Ascending aorta (tissue), 2 donors: ENCODE data around the gene ACD. TPM values are rescaled to one million over a fixed set of nuclear protein-coding genes. Genes with fewer than 3 reads are reported as not detected.

Experiments used
- DNase-seq, 2 donors: peaks; one replicate each; pipeline ENCODE4 v3.0.0-alpha.2; 2019; ENCODE audit warnings: low spot score in 2 of 2
- H3K27ac ChIP-seq, 2 donors: fragments of 200-600 bp; sonication (generic); one replicate each; pipeline ENCODE4 v1.5.1; 2016 to 2017; ENCODE audit warnings: mild to moderate bottlenecking in 1 of 2
- H3K27me3 ChIP-seq: fragments of 200-600 bp; sonication (generic); one replicate; pipeline ENCODE4 v1.5.1; 2017
- H3K36me3 ChIP-seq, 2 donors: fragments of 200-600 bp; sonication (generic); one replicate each; pipeline ENCODE4 v1.5.1; 2016
- H3K4me1 ChIP-seq, 2 donors: fragments of 200-600 bp; sonication (generic); one replicate each; pipeline ENCODE4 v1.5.1; 2016 to 2017; ENCODE audit warnings: mild to moderate bottlenecking in 1 of 2
- H3K4me3 ChIP-seq, 2 donors: fragments of 200-600 bp; sonication (generic); one replicate each; pipeline ENCODE4 v1.5.1; 2016 to 2017; ENCODE audit warnings: mild to moderate bottlenecking in 1 of 2
- H3K9me3 ChIP-seq, 2 donors: fragments of 200-600 bp; sonication (generic); one replicate each; pipeline ENCODE4 v1.5.1; 2016
- intact Hi-C: fragments of 100-400 bp; cut with DNase I; formaldehyde crosslinking; loops from one replicate; pipeline ENCODE4 v1.15.1; 2023
- total RNA-seq: library from RNA; depleted of rRNA; stranded (reverse); fragments of >200 nt; gene quantifications from one replicate; pipeline ENCODE4 v1.1.0, GENCODE V29; 2016
- TF ChIP-seq, protein P1 (sequence below), 3 experiments: fragments of 200-600 bp in 2 of 3; fragments of 450-650 bp in 1 of 3; sonication (generic) in 2 of 3; IDR thresholded peaks; one replicate each; pipeline ENCODE4 v1.5.1; 2016 to 2019; ENCODE audit warnings: antibody characterized with exemption in 3 of 3, mild to moderate bottlenecking in 1 of 3, moderate library complexity in 1 of 3

The ACD gene
- total RNA-seq, 1 donor from 2014 or later = 14.5 TPM

DNA sequence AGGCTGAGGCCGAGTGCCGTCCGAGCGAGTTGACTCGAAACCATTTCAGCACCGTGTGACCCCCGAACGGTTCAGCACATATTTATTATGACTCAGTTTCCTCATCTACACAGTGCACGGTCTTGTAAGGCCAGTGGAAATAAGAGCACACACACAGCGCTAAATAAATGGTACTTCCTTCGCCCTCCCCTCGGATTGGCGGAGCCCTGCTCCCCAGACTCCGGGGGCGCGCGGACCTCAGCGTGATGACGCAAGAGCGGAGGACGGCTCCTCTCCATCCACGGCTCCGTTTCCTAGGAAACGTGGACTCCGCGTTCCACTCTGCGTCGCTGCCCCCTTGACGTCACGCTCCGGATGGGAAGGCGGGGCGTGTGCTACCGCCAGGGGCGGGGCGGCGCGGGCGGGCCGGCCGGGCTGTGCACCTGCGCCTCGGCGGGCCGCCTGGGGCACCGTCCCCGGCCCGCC, 536 bp upstream of the ACD start, which contains the start of gene PARD6A:
Gene PARD6A (plus strand): TSS at position 397 of the 465 bp plus-strand sequence. CDS start 79 bp downstream, outside the sequence.
- TF ChIP-seq, protein P1, sequence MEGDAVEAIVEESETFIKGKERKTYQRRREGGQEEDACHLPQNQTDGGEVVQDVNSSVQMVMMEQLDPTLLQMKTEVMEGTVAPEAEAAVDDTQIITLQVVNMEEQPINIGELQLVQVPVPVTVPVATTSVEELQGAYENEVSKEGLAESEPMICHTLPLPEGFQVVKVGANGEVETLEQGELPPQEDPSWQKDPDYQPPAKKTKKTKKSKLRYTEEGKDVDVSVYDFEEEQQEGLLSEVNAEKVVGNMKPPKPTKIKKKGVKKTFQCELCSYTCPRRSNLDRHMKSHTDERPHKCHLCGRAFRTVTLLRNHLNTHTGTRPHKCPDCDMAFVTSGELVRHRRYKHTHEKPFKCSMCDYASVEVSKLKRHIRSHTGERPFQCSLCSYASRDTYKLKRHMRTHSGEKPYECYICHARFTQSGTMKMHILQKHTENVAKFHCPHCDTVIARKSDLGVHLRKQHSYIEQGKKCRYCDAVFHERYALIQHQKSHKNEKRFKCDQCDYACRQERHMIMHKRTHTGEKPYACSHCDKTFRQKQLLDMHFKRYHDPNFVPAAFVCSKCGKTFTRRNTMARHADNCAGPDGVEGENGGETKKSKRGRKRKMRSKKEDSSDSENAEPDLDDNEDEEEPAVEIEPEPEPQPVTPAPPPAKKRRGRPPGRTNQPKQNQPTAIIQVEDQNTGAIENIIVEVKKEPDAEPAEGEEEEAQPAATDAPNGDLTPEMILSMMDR (IDR thresholded peaks at IDR 0.05) = no peak
- peak; percentile 87 to 98 for DNase-seq
- intact Hi-C loops = loop anchor here (1.0 to 10.0 kb wide), 6 partner anchors 58 to 416 kb away; partner anchors contain the start of genes ATP6V0D1, CTCF, FHOD1 and GFOD2
- Histone ChIP-seq H3K27me3 (no peaks in the 10 kb centered on the region), H3K36me3 (peaks cover 0 to 16% of the 10 kb centered on the region in 2 donors), H3K4me3 (peak within 1 kb of the TSS; percentile 62 to 97), H3K9me3 (no peaks in the 10 kb centered on the region), H3K27ac (peak within 1 kb of the TSS; percentile 86 to 90), H3K4me1 (peaks cover 11 to 17% of the 10 kb centered on the region in 2 donors)

DNA sequence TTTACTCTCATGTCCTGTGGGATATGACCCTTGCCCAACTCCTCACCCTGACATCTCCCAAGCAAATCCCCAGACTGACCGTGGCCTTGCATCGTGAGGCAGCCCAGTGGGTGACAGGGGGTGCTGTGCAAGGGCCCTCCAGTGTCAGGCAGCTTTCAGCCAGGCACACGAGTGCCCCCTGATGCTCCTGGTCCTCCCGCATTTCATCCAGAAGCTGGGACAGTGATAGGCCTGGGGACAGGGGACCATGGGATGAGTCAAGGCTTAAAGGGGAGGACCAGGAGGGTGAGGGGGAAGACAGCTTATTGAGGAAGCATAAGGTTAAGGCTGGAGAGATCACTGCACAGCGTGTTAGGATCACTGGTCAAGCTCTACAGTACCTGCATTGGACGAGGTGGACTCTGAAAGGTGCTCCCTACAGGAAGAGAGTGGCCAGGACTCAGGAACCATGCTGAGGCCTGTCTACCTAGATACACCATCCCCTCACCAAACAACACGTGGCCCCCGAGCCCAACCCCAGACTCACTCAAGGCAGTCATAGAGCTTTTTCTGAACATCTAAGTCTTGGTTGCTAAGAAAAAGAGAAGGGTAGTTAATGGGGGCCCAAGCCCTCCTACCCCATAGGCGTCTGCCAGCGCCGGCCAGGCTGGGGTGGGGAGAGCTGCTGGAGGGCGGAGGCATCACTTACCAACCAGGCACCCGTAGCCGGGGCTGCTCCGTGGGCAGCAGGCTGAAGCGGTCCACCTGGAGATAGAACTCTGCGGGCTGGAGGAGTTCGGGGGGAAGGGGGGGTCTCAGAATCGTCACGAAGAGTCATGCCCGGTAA, 998 bp downstream of the ACD start:
- TF ChIP-seq, protein P1 (IDR thresholded peaks at IDR 0.05) = no peak
- Histone ChIP-seq H3K27me3 (peaks cover 5% of the 10 kb centered on the region), H3K4me1 (peaks cover 11 to 15% of the 10 kb centered on the region in 2 donors), H3K9me3 (no peaks in the 10 kb centered on the region), H3K27ac (no peak overlapping the region), H3K36me3 (peaks cover 0 to 16% of the 10 kb centered on the region in 2 donors), H3K4me3 (peak overlapping the region; percentile 62 to 97)
- no peak for DNase-seq
- intact Hi-C loops = loop anchor here (1.0 kb wide), 1 partner anchor 9 kb away; no protein-coding TSS in a partner anchor

DNA sequence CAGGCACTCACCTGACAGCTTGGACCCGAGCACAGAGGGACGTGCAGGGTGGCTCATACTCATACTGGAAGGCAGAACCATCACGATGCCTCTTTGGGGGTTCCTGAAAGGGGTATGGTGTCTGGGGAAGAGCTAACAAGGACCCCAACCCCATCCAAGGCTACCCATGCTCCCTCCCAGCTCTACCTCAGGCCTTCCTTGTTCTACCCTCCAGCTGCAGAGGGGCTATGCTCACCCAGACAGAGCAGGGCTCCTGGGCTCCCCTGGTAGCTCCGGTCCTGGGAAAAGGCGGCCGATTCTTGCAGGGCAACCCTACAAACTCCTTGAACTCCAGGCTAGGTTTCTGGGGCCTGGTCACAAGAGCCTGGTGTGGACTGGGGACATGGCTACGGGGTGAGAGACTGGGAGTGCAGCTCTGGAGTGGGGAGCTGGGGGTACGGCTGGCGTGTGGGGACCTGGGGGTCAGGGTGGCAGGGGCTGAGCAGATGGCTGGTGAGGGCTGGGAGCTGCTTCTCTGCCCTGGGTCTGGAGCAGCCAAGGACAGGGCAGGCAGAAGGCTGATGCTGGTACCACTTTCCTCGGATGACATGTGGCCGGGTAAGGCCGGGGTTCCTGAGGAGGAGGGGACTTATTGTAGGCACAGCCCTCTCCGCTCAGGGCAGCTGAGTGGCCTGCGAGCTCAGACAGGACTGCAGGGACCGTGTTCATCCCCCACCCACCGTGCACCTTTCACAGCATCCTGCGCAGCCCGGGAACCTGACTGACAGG, 2.1 kb downstream of the ACD start:
- no peak for DNase-seq
- TF ChIP-seq, protein P1 (IDR thresholded peaks at IDR 0.05) = no peak
- Histone ChIP-seq H3K9me3 (no peaks in the 10 kb centered on the region), H3K4me3 (no peak overlapping the region), H3K27me3 (peaks cover 5% of the 10 kb centered on the region), H3K4me1 (peaks cover 16 to 22% of the 10 kb centered on the region in 2 donors), H3K27ac (no peak overlapping the region), H3K36me3 (peaks cover 0 to 16% of the 10 kb centered on the region in 2 donors)
- intact Hi-C loops = no loop called here

DNA sequence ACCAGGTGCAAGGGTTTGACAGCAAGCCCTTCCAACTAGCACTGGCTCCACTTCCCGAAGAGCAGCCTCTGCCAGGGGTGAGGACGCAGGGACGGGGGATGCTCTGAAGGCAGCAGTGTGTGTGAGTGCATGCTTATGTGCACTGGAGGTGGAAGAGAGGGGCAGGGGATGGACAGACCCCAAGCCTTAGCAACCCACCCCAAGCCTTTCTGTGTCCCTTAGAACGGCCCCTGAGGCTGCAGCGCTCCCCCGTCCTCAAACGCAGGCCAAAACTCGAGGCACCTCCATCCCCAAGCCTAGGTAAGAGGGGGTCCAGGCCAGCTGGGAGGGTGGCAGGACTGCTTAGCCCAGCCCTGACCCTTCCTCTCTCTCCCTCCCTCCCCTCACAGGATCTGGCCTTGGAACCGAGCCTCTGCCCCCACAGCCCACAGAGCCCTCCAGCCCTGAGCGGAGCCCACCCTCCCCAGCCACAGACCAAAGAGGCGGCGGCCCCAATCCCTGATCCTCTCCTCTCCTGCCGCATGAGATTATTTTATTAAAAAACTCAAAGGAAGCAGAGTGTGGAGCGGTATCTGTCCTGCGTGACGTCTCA, 2.9 kb downstream of the ACD start:
- no peaks in the 10 kb centered on the region for H3K9me3 ChIP-seq
- H3K4me3 ChIP-seq = no peak overlapping the region
- no peak for DNase-seq
- TF ChIP-seq, protein P1 (IDR thresholded peaks at IDR 0.05) = no peak
- peaks cover 16 to 22% of the 10 kb centered on the region in 2 donors for H3K4me1 ChIP-seq
- H3K27ac ChIP-seq = no peak overlapping the region
- intact Hi-C loops = no loop called here
- H3K36me3 ChIP-seq = peaks cover 0 to 16% of the 10 kb centered on the region in 2 donors
- H3K27me3 ChIP-seq = peaks cover 5% of the 10 kb centered on the region

DNA sequence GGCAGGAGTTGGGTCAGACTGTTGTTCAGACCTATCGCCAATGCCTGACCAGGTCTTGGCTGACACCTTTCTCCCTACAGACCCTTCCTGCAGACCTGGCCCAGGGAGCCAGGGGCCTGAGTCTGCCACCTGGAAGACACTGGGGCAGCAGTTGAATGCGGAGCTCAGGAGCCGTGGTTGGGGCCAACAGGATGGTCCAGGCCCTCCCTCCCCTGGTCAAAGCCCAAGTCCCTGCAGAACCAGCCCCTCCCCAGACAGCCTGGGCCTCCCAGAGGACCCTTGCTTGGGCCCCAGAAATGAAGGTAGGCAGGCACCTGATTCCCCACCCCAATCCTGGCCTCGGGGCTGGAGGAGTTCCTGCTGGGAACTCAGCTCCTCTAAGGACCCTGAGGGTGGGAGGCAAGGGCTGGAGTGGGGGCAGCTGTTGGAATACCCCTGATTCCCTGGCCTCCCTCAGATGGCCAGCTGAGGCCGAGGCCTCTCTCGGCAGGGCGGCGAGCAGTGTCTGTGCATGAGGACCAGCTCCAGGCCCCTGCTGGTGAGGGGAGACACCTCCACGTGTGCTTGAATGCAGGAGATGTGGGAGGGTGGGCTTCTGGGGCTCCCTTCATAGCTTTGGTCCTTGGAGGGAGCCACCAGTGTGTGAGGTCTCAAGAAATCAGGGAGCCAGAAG, 3.6 kb downstream of the ACD start:
- intact Hi-C loops = no loop called here
- Histone ChIP-seq H3K27me3 (peaks cover 9% of the 10 kb centered on the region), H3K4me1 (peaks cover 15 to 21% of the 10 kb centered on the region in 2 donors), H3K36me3 (peaks cover 0 to 16% of the 10 kb centered on the region in 2 donors), H3K9me3 (no peaks in the 10 kb centered on the region), H3K27ac (no peak overlapping the region), H3K4me3 (no peak overlapping the region)
- no peak for DNase-seq
- TF ChIP-seq, protein P1 (IDR thresholded peaks at IDR 0.05) = no peak
